PFSK-1 (cell line): ENCODE measurements around the gene HINT3.

Experiments
- POLR2AphosphoS5 ChIP-seq: IDR thresholded peaks from 2 replicates; pipeline ENCODE4 v1.6.1; 2012; ENCODE audit warnings: low read depth, mild to moderate bottlenecking, control low read depth, low read length, moderate library complexity
- SIN3A ChIP-seq: IDR thresholded peaks from 2 replicates; pipeline ENCODE4 v1.6.1; 2012; ENCODE audit warnings: mild to moderate bottlenecking, low read length, moderate library complexity, borderline replicate concordance; ENCODE audit not compliant: insufficient read depth

DNA sequence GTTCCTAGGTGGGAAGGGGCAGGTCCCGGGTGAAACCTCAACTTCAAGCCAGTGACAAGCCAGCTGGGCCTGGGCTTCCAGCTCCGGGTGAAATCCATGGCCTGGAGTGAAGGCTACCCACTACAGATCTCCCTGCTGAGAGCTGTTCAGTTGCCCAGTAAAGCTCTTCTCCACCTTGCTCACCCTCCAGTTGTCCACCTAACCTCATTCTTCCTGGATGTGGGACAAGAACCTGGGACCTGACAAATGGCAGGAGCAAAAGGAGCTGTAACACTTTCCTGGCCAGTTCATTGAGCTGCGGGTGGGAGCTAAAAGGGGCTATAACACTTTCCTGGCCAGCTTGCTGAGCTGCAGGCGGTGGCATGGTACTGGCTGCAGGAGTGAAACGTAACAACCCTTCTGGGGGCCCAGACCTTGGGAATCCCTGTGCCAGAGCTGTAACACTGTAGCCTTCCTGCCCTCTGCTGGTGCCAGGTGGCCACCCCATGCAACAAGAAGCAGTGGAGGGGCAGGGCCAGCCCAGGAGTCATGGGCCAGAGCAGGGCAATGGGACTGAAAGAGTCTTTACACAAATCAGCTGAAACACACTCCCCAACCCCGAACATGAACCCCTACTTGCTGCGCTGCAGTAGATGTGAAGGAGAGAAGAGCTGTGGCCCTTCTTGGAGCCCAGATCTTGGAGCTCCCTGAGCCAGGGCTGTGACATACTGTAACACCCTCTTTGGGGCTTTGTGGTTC lies 3.6 kb upstream of the HINT3 start:
- TF ChIP-seq POLR2AphosphoS5 (no peak), SIN3A (no peak)
